Measurements from ENCODE around the gene NUDT22.
"Not testable (repeated sequence)": the region's sequence is repeated elsewhere in the genome, so short reads cannot be mapped to it uniquely, and the experiment has no call there.

GRCh38 chr11:64246621-64246870, 20.5 kb downstream of the NUDT22 start:
- TF ChIP-seq POU2F2, SPI1, TAF1, POLR2A (IDR thresholded peaks at IDR 0.05; ENCODE audit: low read depth, low read length): not testable (repeated sequence)
